Activated CD8-positive, alpha-beta T cell treated with anti-CD3 and anti-CD28 coated beads for 36 hours (primary cell): ENCODE results near the gene POLR2L. TPM values are rescaled to one million over a fixed set of nuclear protein-coding genes. Genes with fewer than 3 reads are reported as not detected.

Source experiments
- ATAC-seq: fragments of 200-7000 bp; cut with Tn5 transposase; one replicate; pipeline ENCODE4 v1.10.0; 2021; ENCODE audit warnings: mild to moderate bottlenecking, moderate library complexity
- CTCF ChIA-PET: fragments of 350-600 bp; sonication (Branson Sonifier 250); formaldehyde crosslinking; loops from one replicate; lab custom pipeline; 2021; ENCODE audit warnings: antibody characterized with exemption; lab: Charles Lee
- POLR2A ChIA-PET: fragments of 350-600 bp; sonication (Branson Sonifier 250); formaldehyde crosslinking; loops from one replicate; lab custom pipeline; 2021; ENCODE audit warnings: antibody characterized with exemption; lab: Charles Lee
- DNase-seq: peaks from one replicate; pipeline ENCODE4 v3.0.0-alpha.2; 2020
- H3K27ac Mint-ChIP-seq: one replicate; pipeline ENCODE4 v1.8.0; 2021; ENCODE audit warnings: mild to moderate bottlenecking, mixed read lengths
- H3K27me3 Mint-ChIP-seq: one replicate; pipeline ENCODE4 v1.8.0; 2021; ENCODE audit warnings: mixed read lengths
- H3K36me3 Mint-ChIP-seq: one replicate; pipeline ENCODE4 v1.8.0; 2021; ENCODE audit warnings: low read depth, mixed read lengths
- H3K4me1 Mint-ChIP-seq: one replicate; pipeline ENCODE4 v1.8.0; 2021; ENCODE audit warnings: low read depth, mixed read lengths
- H3K4me3 Mint-ChIP-seq: one replicate; pipeline ENCODE4 v1.8.0; 2021; ENCODE audit warnings: mild to moderate bottlenecking, moderate library complexity, mixed read lengths
- H3K9me3 Mint-ChIP-seq: one replicate; pipeline ENCODE4 v1.8.0; 2021; ENCODE audit warnings: mixed read lengths
- intact Hi-C: fragments of 100-400 bp; cut with micrococcal nuclease; formaldehyde crosslinking; loops from one replicate; pipeline ENCODE4 v1.10.0; 2022
- total RNA-seq, 2 experiments: library from RNA; stranded (reverse); gene quantifications; one replicate each; pipeline ENCODE4 v1.2.3, GENCODE V29; 2021
- TF ChIP-seq, protein P1 (sequence below): fragments of 200-600 bp; IDR thresholded peaks from one replicate; pipeline ENCODE4 v1.8.0; 2022; ENCODE audit warnings: antibody characterized with exemption, mild to moderate bottlenecking

POLR2L gene
- total RNA-seq, 2 experiments from 2014 or later: 83.0 to 89.2 TPM

DNA sequence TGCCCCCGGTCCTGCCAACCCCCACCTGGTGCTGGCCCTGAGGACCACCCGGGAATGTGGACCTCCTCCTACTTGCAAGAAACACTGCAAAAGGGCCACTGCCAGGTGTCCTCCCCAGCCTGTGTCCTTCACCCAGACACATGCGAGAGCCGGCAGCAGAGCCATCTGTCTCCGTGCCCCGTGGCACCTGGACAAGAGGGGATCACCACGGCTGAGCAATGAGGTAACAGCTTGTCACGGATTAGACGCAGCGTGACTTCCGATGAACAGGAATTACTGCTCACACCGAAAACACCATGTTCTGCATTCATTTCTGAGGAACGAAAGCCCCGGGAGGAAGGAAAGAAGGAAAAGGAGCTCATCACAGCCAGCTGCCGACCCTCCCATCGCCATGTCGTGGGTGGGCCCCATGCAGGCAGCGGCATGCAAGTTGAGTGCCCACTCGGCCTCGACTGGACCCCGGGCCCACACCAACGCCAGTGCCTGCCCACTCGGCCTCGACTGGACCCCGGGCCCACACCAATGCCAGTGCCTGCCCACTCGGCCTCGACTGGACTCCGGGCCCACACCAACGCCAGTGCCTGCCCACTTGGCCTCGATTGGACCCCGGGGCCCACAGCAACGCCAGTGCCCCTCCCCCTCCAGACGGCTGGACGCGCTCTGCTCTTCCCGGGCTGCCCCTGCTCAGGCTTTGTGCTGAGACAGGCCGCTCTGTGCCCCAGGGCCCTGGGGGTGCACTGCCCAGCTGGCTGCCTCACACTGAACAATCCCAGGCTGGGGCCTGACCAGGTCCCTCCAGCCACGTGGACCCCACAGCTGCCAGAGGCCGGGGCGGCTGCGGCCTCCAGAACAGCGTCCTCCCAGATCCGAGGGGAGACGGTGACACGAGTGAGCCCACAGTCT lies 46.2 kb upstream of the POLR2L start:
- ATAC-seq: no peak

DNA sequence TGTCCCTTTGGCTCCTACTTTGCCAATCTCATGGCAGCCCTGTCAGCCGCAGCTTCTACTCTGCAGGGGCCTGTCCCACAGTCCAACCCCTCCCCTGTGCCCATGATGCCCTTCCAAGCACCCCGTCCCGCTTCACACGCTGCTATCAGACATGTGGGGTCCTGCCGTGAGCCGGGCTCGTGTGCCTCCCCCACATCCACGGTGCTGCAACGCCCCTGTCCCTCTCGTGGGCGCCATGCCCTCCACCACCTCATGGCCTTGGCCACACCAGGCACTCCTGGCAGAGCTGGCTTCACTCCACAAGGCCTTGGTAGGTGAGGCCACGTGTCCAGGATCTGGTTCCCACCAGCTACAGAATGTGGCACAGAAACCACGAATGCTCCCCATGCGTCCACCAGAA lies 45.3 kb upstream of the POLR2L start:
- ATAC-seq: no peak
- Mint-ChIP-seq H3K4me1 (no peaks in the 10 kb centered on the region), H3K27me3 (no peaks in the 10 kb centered on the region), H3K4me3 (no peak overlapping the region), H3K9me3 (no peaks in the 10 kb centered on the region), H3K36me3 (peaks cover 10% of the 10 kb centered on the region), H3K27ac (no peak overlapping the region)
- TF ChIP-seq, protein P1, sequence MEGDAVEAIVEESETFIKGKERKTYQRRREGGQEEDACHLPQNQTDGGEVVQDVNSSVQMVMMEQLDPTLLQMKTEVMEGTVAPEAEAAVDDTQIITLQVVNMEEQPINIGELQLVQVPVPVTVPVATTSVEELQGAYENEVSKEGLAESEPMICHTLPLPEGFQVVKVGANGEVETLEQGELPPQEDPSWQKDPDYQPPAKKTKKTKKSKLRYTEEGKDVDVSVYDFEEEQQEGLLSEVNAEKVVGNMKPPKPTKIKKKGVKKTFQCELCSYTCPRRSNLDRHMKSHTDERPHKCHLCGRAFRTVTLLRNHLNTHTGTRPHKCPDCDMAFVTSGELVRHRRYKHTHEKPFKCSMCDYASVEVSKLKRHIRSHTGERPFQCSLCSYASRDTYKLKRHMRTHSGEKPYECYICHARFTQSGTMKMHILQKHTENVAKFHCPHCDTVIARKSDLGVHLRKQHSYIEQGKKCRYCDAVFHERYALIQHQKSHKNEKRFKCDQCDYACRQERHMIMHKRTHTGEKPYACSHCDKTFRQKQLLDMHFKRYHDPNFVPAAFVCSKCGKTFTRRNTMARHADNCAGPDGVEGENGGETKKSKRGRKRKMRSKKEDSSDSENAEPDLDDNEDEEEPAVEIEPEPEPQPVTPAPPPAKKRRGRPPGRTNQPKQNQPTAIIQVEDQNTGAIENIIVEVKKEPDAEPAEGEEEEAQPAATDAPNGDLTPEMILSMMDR: no peak
- POLR2A ChIA-PET: interaction anchor here (0.6 to 0.9 kb wide), 2 partner anchors 23 to 158 kb away, joined by 3 read pairs; partner anchors contain the start of gene CHID1
- intact Hi-C loops: no loop called here
- no peak for DNase-seq
- CTCF ChIA-PET: no interaction called here

More for the DNA sequence above, 46.2 kb upstream of the POLR2L start:
- Mint-ChIP-seq H3K36me3 (peaks cover 10% of the 10 kb centered on the region), H3K27me3 (no peaks in the 10 kb centered on the region), H3K27ac (no peak overlapping the region), H3K4me1 (no peaks in the 10 kb centered on the region), H3K4me3 (no peak overlapping the region), H3K9me3 (no peaks in the 10 kb centered on the region)
- CTCF ChIA-PET: no interaction called here
- POLR2A ChIA-PET: interaction anchor here (0.9 kb wide), 1 partner anchor 22 kb away, joined by 3 read pairs; the partner anchor contains the start of gene CHID1
- TF ChIP-seq, protein P1: no peak
- no peak for DNase-seq
- intact Hi-C loops: no loop called here

DNA sequence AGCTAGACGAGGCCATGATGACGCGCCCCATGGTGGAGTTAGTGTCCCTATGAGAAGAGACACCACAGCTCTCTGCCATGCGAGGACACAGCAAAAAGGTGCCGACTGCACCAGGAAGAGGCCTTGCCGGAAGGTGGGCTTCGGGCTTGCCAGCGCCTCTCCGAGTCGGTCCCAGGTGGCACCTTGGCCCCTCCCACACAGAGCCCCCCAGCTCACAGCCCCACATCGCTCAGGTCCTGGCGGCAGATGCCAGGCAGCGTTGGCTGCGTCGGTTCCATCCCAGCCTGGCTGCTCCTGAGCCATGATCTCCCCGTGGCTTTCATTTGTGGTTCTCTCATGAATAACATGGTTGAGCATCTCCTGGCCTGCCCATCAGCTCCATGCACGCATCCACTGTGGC lies 44.2 kb upstream of the POLR2L start:
- H3K9me3 Mint-ChIP-seq: no peaks in the 10 kb centered on the region
- TF ChIP-seq, protein P1: no peak
- no peaks in the 10 kb centered on the region for H3K4me1 Mint-ChIP-seq
- no peak overlapping the region for H3K4me3 Mint-ChIP-seq
- H3K27me3 Mint-ChIP-seq: no peaks in the 10 kb centered on the region
- ATAC-seq: no peak
- ChIA-PET POLR2A (no interaction called here), CTCF (no interaction called here)
- no peak for DNase-seq
- H3K36me3 Mint-ChIP-seq: peaks cover 16% of the 10 kb centered on the region
- intact Hi-C loops: no loop called here
- no peak overlapping the region for H3K27ac Mint-ChIP-seq

DNA sequence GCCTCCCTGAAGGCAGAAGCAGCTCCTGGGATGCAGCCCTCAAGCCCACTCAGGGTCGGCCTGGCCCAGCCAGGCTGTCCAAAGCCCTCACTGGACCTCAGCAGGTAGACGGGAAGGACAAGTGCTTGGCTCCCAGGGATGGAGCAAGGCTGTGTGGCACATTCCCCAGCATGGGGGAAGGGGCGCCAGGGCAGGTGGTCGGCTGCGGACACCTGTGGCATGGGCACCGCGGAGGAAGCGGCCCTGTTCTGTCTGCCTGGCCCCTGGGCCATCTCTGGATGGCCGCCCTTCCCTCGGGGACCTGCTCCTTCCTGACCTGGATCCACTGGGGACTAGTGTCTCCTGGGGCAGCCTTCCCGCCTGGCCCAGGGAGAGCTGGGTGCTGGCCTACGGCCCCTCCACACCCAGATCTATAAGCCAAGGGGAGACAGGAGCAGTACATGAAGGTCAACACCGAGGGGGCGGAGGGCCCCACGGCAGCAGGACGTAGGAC lies 42.3 kb upstream of the POLR2L start:
- intact Hi-C loops: no loop called here

More for the DNA sequence above, 42.3 kb upstream of the POLR2L start:
- H3K27me3 Mint-ChIP-seq: no peaks in the 10 kb centered on the region
- DNase-seq (no peak), ATAC-seq (no peak)
- H3K27ac Mint-ChIP-seq: no peak overlapping the region
- ChIA-PET POLR2A (no interaction called here), CTCF (no interaction called here)
- no peak overlapping the region for H3K4me3 Mint-ChIP-seq
- H3K4me1 Mint-ChIP-seq: no peaks in the 10 kb centered on the region
- TF ChIP-seq, protein P1: no peak
- peaks cover 16% of the 10 kb centered on the region for H3K36me3 Mint-ChIP-seq
- H3K9me3 Mint-ChIP-seq: no peaks in the 10 kb centered on the region
